ENCODE data around the gene CMTM3.

GRCh38 chr16:66591018-66591417 is 13.5 kb upstream of the CMTM3 start:
- TF ChIP-seq ZNF274 (IDR thresholded peaks at IDR 0.05; ENCODE audit: low read depth, low read length) (no peak), SUZ12 (IDR thresholded peaks at IDR 0.05; ENCODE audit: extremely low read depth, insufficient read depth, insufficient read length) (no peak)

Measured in NT2/D1 (cell line).